NB4 (cell line): Measurements from ENCODE around the gene TGFBR3L.

Experiments used
- POLR2A ChIP-seq: IDR thresholded peaks from 2 replicates; pipeline ENCODE4 v1.6.1; 2011; ENCODE audit warnings: mild to moderate bottlenecking; ENCODE audit not compliant: insufficient read length; ENCODE audit errors: extremely low read depth
- TF ChIP-seq, protein P1 (sequence below): IDR thresholded peaks from one replicate; pipeline ENCODE4 v1.5.1; 2012; ENCODE audit warnings: low read depth, low read length
- TF ChIP-seq, protein P2 (sequence below): IDR thresholded peaks from 2 replicates; pipeline ENCODE4 v1.6.1; 2011; ENCODE audit warnings: low read depth, low read length

DNA sequence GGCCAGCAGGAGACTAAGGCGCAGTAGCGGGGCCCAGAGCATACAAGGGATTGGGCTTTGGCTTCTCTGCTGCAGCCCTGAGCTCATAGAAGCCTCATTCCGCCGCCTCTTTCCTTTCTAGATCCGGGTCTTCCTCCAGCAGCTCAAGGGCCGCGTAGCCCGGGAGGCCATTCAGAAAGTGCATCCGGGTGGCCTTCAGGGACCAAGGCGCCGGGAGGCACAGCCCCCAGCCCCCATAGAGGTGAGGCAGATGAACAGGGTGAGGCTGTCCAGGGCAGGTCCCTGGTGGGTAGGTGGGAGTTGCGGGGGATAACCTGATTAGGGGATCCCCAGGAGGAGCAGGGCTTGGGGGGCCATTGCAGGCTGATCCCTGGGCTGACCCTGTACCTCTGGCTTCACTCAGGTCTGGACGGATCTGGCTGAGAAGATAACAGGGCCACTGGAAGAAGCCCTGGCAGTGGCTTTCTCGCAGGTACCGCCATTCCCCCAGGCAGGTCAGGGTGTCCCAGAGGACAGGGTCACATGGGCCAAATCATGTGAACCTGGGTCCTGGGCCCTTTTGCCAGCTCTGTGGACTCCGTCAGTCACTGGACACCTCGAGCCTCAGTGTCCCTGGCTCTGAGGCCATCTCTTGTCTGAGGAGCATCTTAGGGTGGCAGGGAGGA is 6.8 kb downstream of the TGFBR3L start:
- no peak for TF ChIP-seq POLR2A
- TF ChIP-seq, protein P1, sequence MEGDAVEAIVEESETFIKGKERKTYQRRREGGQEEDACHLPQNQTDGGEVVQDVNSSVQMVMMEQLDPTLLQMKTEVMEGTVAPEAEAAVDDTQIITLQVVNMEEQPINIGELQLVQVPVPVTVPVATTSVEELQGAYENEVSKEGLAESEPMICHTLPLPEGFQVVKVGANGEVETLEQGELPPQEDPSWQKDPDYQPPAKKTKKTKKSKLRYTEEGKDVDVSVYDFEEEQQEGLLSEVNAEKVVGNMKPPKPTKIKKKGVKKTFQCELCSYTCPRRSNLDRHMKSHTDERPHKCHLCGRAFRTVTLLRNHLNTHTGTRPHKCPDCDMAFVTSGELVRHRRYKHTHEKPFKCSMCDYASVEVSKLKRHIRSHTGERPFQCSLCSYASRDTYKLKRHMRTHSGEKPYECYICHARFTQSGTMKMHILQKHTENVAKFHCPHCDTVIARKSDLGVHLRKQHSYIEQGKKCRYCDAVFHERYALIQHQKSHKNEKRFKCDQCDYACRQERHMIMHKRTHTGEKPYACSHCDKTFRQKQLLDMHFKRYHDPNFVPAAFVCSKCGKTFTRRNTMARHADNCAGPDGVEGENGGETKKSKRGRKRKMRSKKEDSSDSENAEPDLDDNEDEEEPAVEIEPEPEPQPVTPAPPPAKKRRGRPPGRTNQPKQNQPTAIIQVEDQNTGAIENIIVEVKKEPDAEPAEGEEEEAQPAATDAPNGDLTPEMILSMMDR, result no peak
- TF ChIP-seq, protein P2, sequence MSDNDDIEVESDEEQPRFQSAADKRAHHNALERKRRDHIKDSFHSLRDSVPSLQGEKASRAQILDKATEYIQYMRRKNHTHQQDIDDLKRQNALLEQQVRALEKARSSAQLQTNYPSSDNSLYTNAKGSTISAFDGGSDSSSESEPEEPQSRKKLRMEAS, result no peak
